ENCODE measurements around the gene NADSYN1.
"Not testable (repeated sequence)": the region's sequence is repeated elsewhere in the genome, so short reads cannot be mapped to it uniquely, and the experiment has no call there.

NADSYN1 gene

DNA sequence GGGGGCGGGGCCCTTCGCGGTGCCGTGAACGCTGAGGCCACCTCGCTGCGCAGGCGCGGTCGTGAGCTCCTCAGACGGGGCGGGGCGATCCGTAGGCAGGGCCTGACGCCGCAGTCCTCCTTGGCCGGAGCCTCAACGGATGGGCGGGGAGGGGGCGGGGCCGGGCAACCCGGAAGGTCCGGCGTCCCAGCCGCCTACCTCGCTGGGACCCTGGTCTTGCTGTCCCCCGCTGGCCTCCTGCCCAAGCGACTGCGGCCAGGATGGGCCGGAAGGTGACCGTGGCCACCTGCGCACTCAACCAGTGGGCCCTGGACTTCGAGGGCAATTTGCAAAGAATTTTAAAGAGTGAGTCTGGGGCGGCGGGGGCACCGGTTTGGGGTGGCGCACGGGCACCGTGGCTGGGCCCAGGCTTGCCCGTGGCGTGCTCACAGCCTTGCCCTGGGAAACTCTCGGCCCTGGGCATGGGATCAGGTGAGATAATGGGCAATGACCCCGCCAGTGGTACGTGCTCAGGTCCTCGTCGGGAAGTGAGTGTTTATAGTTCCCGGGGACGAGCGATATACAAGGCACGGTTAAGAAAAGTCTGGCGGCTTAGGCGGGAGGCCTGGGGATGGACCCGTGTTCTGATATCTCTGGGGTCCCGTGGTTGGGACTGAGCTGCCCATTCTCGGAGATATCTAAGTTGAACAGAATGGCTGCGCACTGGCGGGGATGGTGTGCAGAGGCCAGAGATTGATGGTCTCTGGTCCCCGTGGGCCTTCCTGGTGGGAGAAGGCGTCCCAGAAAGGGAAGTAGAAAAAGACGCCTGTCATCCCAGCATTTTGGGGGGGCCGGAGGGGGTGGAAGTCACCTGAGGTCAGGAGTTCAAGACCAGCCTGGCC, at the start of gene NADSYN1:
NADSYN1 (plus strand) TSS at position 167 of the 881 bp plus-strand sequence; CDS start at position 261, 94 bp downstream.
- peak; percentile 68 to 85 (median 81) for DNase-seq (ENCODE audit: low read depth in 2 of 3, low spot score in 2 of 3)

DNA sequence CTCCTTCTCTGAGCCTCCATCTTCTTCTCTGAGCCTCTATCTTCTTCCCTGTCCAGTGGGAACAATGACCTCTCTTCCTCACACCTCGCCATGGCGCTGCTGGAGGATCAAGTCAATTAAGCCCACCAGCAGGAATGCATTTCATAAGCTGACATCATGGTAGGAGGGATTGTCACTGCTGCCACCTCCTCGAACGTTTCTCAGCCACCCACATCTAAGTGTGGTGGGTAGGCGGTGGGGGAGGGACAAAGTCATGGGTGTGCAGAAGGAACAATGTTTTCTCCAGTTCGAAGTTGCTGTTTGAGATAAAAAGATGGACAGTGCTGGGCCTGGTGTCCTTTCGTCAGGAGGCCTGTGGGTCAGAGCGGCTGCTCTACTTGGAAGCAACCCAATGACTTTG, 48.8 kb upstream of the NADSYN1 start:
- DNase-seq (ENCODE audit: low read depth in 2 of 3, low spot score in 2 of 3), result no peak

DNA sequence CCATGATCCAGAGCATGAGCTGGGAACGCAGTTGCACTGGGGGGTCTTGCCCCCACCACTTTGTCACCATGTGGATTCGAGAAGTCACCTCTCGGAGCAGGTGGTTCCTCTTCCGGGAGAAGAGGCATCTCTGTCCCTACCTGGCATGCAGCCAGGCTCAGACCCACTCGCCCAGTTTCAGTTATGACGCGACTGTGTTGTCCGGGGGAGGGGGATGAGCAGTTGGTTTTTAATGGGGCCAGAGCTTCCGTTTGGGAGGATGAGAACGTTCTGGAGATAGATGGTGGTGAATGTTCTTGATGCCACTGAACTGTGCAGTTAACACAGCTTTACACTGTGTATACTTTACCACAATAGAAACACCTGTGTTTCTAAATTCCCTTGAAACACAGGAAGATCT, 46.3 kb upstream of the NADSYN1 start:
- DNase-seq (ENCODE audit: low read depth in 2 of 3, low spot score in 2 of 3), result no peak

DNA sequence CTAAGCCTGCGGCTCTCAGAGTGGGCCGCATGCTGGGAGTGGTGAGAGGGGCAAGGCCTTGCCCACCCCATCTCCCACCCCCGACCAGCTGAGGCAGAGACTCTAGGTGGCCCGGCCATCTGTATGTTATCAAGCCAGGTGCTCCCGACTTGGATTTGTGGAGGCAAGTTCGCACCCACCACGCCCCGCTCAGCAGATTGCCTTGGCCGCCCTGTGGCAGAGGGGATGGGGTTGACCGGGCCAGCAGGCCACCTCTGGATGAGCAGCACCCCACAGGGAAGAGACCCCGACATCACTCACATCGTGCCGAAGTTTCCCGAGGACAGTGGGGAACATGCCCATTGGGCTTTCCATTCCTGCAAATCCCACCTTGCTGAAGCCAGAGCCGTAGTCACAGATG, 45.6 kb upstream of the NADSYN1 start:
- DNase-seq (ENCODE audit: low read depth in 2 of 3, low spot score in 2 of 3), result no peak

DNA sequence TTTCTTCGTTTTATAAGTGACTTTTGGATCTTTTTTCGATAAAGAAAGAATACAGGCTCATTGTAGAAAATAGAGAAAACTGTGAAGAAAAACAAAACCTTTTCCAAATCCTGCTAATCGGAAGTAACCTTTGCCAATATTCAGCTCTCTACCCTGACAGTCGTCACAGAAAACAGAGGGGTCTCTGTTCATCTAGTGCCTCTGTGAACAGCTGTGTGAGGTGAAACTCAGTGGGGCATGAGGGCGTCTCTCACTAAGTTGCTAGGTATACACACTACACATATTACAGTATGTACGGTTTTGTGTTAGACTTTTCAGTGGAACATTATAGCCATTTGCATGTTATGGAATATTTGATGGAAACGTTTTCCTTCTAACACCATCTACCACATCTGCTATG, 44.2 kb upstream of the NADSYN1 start:
- DNase-seq (ENCODE audit: low read depth in 2 of 3, low spot score in 2 of 3), result no peak

DNA sequence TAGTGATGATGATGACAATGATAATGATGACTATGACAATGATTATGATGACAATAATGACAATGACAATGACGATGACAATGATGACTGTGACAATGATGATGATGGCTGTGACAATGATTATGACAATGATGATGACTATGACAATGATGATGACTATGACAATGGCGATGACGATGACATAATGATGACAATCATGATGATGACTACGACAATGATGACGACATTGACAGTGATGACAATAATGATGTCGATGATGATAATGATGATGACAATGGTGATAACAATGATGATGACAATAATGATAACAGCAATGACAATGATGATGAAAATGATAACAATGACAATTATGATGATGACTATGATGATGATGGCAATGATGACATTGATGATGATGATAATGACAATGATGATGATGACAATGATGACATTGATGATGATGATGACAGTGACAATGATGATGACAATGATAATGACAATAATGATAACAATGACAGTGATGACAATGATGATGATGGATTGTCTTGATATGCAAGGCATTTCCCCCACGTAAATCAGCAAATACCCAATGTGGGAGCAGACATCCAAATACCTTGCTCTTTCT, 42.5 kb upstream of the NADSYN1 start:
- DNase-seq (ENCODE audit: low read depth in 2 of 3, low spot score in 2 of 3), result no peak

DNA sequence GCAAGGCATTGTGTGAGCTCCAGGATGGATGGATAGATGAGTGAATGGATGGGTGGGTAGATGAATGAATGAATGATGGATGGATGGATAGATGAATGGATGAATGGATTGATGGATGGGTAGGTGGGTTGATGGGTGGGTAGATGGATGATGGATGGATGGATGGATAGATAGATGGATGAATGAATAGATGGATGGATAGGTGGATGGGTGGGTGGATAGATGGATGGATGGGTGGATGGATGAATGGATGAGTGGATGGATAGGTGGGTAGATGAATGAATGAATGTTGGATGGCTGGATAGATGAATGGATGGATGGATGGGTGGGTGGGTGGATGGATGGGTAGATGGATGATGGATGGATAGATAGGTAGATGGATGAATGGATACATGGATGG, 38.4 kb upstream of the NADSYN1 start:
- DNase-seq (ENCODE audit: low read depth in 2 of 3, low spot score in 2 of 3), result no peak

DNA sequence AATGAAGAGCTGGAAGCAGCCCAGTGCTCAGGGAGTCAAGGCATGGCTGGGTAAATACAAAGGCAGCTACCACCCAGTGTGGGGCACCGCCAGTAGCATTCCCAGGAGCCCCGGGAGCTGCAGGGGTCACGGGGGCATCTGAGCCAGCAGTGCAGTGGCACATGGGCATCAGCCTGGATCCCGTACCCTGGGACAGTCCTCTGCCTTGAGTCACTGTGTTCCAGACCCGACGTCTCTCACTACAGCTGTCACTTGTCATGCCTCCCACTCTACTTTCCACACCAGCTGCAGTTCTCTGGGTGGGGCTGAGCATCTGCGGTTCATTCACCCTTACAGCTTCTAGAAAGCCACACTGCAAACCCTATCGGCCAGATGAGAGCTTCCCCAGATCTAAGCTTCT, 34.4 kb upstream of the NADSYN1 start:
- DNase-seq (ENCODE audit: low read depth in 2 of 3, low spot score in 2 of 3), result no peak

DNA sequence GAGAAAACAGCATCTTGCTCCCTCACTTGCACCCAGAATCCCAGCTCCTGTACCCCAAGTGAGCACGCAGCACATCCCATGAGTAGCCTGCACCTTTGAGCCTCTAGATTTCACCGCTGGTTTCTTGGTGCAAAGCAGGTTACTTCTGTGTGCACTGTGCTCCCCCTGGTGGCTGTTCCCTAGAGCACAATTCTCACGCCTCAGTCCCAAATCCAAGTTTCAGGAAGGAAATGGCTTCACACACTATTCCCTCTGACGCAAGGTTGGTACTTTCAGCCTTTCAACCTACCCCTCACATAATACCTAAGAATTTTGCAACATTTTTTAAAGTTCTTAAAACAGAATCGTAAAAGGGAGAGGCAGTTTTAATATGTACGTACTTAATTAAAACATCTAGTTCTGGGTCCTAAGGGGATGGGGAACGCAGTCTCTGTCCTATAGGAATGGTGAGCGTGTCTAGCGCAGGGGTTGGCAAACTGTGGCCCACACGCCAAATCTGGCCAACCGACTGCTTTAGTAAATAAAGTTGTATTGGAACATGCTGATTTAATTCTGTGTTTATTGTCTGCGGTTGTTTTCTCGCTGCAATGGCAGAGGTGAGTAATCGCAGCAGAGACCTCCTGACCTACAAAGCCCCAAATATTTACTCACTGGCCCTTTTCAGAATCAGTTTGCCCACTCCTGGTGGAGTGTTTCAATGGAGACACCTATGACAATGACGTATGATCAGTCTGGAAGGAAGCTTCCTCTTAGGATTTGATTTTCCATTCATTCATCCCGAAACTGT, 32.4 kb upstream of the NADSYN1 start:
- DNase-seq (ENCODE audit: low read depth in 2 of 3, low spot score in 2 of 3), result no peak

DNA sequence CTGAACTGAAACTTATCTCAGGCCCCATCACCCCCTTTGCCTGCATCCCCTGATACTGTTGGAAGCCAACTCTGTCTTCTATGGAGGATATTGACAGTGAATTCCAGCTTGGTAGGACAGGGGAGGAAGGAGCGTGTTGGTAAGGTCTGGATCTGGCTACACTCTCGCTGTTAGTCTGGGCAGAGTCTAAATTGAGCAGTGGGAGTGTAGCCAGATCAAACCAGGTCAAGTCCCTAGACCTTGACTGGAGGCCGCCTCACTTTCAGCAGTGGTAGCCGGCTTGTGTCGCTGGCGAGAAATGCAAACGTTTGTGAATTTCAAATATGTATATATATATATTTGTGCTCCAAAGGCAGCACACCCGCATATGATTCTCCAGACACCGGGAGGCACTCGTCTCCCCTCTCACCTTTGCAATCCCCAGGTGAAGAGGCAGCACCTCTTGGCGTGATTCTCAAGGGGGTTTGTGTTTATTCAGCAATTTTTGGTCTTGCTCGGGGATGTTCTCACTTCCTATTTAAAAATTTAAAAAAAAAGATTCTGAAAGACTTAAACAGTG, 31.5 kb upstream of the NADSYN1 start:
- DNase-seq (ENCODE audit: low read depth in 2 of 3, low spot score in 2 of 3), result no peak

DNA sequence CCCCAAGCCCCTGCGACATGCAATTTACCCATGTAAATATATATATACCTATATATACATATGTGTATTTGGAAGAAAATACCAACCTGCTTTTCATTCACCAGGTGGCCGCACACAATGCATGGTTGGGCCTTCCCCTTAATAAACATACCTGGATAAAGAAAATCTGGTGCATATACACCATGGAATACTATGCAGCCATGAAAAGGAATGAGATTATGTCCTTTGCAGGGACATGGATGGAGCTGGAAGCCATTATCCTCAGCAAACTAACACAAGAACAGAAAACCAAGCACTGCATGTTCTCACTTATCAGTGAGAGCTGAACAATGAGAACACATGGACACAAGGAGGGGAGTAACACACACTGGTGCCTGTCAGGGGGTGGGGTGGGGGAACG, 30.7 kb upstream of the NADSYN1 start:
- not testable (repeated sequence) for DNase-seq (ENCODE audit: low read depth in 2 of 3, low spot score in 2 of 3)

DNA sequence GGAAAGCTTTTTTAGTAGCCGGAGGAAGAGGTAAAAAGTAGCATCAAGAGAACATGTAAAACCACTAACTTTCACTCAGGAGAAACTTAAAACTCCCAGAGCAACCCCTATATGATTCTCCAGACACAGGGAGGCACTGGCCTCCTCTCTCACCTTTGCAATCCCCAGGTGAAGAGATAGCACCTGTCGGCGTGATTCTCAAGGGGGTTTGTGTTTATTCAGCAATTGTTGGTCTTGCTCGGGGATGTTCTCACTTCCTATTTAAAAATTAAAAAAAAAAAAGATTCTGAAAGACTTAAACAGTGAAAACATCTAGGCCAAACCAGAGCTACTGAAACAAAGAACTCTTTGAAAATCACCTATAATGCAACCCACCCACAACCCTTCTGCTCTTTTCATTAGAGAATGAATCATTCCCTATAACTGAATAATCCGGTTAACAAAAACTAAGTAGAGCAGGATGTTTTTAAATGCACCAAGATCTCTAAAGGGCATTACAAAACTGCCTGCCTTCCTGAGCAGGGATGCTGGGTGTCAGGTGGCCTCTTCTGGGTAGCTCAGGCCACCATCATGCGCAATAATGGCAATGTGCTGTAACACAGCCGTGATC, 29.7 kb upstream of the NADSYN1 start:
- no peak for DNase-seq (ENCODE audit: low read depth in 2 of 3, low spot score in 2 of 3)

DNA sequence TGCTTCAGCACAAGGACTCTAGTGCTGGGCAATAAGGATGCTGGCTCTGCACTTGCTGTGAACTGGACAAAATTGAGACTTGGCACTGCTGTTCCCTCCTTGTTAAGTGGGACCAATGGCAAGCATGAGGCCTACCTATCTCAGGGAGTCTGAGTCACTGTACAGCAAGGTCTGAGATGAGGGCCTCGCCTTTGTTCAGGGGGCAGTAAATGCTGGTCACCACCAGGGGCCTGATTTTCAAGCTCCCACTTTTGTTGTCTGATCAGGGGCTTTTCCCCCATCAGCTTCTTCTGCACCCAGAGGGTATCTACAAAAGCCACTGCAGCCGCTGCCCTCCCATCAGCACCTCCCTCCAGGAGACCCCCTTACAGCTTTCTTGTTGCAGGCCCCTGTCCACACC, 27.6 kb upstream of the NADSYN1 start:
- DNase-seq (ENCODE audit: low read depth in 2 of 3, low spot score in 2 of 3), result no peak

DNA sequence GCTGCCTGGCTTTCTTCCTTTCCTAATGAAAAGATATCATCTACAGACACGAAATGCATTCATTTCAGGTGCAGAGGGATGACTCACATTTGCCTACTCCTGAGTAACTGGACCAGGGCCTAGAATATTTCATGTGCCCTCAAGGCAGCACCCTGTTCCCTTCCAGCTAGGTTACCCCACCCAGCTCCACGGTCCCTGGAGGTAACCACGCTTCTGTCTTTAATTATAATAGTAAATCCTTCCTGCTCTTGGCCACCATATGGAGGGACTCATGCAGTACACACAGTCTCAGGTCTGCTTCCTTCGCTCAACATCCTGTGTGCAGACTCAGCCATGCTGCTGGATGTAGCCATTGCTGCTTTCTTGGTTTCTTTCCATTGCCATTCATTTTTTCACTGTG, 27.1 kb upstream of the NADSYN1 start:
- DNase-seq (ENCODE audit: low read depth in 2 of 3, low spot score in 2 of 3), result no peak

DNA sequence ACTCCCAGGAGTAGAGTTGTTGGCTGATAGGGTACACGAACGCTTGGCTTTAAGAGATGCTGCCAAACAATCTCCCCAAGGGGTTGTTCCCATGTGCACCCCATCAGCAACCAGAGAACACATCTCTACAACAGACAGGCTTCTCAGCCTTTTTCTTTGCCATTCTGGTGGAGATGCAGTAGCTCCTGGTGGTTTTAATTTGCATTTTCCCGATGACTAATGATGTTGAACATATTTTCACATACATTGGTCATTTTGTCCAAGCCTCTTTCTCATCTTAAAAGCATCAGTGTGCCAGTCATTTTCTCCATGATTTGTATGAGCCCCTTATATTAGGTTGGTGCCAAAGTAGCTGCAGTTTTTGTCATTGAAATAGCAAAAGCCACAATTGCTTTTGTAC, 26.6 kb upstream of the NADSYN1 start:
- no peak for DNase-seq (ENCODE audit: low read depth in 2 of 3, low spot score in 2 of 3)

DNA sequence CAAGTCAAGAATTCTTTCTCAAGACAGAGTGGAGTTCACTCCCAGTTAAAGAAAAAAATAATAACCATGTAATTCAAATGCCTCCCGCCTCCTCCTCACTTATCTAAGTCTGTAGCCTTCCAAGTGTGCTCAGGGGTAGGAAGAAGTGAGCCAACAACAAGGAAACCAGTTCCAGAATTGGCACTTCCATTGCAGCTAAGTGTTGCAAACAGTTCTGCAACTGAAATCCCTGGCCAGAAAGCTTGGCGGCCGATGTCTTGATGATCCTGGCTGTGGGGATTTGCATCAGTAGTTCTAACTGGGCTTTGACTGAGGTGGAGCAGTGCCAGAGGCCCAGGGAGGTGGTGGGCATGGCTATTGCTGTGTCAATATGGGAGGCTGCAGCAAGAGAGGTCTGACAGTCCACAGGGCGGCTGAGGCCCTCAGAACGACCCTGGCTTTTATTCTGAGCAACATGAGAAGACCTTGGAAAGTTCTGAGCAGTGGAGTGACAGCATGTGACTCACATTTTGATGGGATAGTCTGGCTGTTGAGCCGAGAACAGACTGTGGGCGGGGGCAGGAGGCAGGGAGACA, 24.1 kb upstream of the NADSYN1 start:
- DNase-seq (ENCODE audit: low read depth in 2 of 3, low spot score in 2 of 3), result no peak

DNA sequence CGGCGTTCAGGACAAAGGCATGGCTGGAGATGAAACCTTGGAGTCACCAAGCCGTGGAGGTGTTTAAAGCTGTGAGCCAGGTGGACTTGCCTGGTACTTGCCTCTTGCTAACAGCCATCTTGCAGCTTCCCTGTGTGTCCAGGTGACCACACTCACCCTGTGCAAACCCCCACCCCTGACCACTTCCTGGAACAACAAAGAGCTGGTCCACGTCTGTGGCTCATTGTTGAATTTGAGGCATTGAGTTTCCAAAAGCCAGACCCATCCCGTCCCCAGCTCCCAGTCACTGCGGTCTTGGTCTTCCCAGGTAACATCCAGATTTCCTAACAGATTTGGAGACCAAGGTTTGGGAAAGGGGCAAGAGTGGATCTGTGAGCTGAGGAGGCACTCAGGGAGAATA, 23.3 kb upstream of the NADSYN1 start:
- DNase-seq (ENCODE audit: low read depth in 2 of 3, low spot score in 2 of 3), result no peak

DNA sequence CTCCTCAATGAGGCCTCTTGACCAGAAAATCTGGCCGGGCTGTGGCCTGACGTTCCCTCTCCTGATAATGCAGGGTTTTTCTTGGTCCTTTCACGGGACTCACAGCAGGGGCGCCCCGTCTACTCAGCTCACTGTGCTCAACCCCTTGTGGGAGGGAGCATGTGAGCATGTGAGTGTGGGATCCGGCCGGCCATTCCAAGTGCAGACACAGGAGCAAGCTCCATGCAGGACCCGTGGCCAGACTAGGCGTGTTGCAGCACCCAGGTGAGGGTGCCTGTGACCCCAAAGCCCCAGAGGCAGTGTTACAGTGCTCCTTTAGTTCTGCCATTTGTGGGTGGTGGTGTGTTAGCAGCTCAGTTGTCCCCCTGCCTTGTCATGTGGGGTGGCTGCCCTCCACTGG, 22.8 kb upstream of the NADSYN1 start:
- no peak for DNase-seq (ENCODE audit: low read depth in 2 of 3, low spot score in 2 of 3)

DNA sequence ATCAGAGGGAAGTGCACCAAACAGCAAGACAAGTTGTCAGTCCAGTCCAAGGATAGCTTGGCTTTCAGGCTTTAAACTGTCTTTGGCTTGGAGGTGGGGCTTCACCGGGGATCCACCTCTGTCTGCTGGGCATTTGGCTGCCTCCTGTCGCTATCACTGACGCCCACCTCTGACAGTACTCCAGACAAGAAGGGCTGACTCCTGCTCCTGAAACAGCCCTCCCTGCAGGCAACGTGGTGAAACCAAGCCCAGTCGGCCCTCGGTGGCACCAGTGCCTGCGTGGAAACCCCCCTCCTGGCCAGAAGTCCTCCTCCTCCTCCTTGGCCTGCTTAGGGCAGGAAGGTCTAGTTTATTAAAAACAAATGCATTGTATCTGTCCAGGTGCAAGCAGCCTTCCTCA, 21.7 kb upstream of the NADSYN1 start:
- DNase-seq (ENCODE audit: low read depth in 2 of 3, low spot score in 2 of 3), result no peak

DNA sequence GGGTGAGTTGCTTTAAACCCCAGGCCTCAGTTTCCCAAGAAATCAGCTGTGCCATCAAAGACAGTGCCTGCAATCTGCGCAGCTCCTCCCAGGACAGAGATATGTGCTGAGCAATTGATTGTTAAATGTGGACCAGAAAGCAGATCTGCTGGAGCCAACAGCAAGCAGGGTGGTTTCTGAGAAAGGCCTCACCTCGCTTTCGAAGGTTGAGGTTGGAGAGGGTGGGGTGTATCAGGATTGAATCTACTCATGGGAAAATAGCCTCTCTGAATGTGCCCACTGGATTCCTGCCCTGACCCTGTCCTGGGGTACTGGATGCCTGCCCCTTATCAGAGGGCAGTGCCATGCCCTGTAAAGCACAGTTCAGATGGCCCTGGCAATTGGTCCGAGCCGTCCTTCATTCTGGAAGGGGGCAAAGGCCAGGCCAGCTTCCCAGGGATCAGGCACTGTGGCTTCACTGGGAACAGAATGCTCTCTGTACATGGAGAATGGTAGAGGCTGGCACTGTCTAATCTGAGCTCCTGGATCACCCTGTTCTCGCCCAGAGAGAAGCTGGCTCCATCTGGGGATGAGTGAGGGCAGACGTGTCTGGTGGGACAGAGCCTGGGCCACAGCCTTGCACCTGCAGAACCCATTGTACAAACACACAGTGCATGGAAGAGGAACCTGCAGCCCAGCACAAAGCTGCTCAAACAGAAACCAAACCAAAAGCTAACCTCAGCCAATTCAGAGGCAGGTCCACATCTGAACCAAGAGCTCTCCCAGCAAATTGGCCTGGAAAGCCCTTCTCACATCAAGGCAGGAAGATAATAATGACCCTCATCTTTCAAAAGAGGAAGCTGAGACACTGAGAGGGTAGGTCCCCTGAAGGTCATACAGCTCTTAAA, 20.0 kb upstream of the NADSYN1 start:
- DNase-seq (ENCODE audit: low read depth in 2 of 3, low spot score in 2 of 3), result no peak
